GM21528 (cell line): ENCODE data around the gene KMT2A.
"Not testable (repeated sequence)": the region's sequence is repeated elsewhere in the genome, so short reads cannot be mapped to it uniquely, and the experiment has no call there.

Experiments
- ATAC-seq: cut with Tn5 transposase; IDR thresholded peaks from one replicate; pipeline ENCODE4 v1.9.1; 2021; ENCODE audit warnings: mild to moderate bottlenecking, moderate library complexity; ENCODE audit not compliant: unreplicated experiment, low FRiP score

The KMT2A gene

DNA sequence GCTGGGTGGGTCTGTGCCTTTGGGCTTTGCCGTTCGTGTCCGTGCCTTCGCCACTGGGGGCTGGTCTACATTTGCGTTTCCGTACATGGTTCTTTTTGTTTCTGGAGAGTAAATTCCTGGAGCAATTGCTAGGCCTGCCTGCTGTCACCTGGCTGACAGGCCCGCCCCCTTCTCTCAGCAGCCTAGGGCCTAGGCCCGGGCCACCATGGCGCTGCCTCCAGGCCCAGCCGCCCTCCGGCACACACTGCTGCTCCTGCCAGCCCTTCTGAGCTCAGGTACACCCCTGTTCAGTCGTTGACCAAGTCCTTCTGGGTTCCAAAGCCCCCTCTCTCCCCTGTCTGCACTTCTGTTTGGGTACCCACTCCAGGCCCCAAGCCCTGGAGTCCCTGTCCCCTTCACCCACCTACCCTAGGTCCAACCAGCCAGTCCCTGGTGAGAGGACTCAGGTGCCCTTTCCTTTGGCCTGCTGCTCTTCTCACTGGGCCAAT lies 95.3 kb downstream of the KMT2A start:
- no peak for ATAC-seq

DNA sequence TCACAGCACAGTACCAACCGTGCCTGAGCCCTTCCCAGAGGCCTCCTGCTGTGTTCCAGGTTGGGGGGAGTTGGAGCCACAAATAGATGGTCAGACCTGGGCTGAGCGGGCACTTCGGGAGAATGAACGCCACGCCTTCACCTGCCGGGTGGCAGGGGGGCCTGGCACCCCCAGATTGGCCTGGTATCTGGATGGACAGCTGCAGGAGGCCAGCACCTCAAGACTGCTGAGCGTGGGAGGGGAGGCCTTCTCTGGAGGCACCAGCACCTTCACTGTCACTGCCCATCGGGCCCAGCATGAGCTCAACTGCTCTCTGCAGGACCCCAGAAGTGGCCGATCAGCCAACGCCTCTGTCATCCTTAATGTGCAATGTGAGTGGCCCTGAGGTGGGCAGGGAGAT lies 95.8 kb downstream of the KMT2A start:
- no peak for ATAC-seq

DNA sequence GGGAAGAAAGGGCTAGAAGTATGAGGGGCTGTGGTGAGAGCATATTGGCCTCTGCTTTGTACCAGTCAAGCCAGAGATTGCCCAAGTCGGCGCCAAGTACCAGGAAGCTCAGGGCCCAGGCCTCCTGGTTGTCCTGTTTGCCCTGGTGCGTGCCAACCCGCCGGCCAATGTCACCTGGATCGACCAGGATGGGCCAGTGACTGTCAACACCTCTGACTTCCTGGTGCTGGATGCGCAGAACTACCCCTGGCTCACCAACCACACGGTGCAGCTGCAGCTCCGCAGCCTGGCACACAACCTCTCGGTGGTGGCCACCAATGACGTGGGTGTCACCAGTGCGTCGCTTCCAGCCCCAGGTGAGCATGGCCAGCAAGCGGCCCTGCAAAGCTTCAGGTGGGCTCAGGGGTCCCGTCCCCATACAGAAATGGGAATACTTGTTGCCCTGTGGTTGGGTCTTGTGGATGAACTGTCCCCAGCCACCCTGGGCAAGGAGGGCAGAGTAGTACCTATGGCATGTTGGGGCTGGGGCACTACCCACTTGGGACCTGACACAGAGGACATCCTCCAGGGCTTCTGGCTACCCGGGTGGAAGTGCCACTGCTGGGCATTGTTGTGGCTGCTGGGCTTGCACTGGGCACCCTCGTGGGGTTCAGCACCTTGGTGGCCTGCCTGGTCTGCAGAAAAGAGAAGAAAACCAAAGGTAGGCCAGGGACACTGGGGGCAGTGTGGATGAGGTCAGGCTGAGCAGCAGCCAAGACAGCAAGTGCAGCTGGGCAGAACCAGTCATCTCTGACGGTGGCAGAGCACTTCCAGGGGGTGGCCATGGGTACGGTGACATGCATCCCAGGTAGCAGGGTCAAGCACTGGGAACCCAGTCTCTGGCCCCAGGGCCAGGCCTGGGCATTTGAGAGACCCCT lies 96.8 kb downstream of the KMT2A start:
- ATAC-seq = no peak

DNA sequence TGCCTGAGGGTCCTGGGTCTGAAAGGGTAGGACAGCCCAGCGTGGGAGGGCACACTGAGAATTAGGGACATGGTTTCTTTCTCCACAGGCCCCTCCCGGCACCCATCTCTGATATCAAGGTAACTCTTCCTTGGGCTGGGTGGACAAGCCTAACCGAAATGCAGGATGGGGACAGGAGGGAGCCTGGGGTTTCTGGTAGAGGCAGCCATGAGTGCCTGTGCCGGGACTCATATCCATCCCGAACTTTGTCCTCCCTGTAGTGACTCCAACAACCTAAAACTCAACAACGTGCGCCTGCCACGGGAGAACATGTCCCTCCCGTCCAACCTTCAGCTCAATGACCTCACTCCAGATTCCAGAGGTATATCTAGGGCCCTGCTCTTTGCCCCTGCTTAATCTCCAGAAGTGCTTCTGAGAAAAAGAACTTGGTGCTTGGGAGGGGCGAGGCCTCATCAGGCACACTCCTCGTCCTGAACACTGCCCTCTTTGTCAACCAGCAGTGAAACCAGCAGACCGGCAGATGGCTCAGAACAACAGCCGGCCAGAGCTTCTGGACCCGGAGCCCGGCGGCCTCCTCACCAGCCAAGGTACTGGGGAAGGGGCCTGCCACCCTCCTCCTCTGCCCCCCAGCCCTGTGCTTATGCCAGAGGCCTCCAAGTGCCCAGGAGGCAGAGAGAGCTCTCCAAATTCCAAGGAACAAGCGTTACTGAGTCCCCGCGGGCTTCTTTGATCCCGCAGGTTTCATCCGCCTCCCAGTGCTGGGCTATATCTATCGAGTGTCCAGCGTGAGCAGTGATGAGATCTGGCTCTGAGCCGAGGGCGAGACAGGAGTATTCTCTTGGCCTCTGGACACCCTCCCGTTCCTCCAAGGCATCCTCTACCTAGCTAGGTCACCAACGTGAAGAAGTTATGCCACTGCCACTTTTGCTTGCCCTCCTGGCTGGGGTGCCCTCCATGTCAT lies 97.8 kb downstream of the KMT2A start:
- ATAC-seq = no peak

DNA sequence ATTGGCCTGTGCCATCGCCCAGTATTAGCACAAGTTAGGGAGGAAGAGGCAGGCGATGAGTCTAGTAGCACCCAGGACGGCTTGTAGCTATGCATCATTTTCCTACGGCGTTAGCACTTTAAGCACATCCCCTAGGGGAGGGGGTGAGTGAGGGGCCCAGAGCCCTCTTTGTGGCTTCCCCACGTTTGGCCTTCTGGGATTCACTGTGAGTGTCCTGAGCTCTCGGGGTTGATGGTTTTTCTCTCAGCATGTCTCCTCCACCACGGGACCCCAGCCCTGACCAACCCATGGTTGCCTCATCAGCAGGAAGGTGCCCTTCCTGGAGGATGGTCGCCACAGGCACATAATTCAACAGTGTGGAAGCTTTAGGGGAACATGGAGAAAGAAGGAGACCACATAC lies 99.0 kb downstream of the KMT2A start:
- ATAC-seq = no peak

DNA sequence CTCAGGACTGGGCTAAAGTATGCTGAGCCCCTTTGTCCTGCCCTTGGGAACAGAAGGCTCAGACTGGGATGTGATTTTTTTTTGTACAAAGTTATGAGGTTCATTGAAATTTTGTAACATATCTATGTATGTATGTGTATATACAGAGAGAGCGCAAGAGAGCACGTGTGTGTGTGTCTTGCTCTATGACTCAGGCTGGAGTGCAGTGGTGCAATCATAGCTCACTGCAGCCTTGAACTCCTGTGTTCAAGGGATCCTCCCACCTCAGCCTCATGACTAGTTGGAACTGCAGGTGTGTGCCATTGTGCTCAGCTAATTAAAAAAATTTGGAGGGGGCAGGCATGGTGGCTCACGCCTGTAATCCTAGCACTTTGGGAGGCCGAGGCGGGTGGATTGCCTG lies 100.4 kb downstream of the KMT2A start:
- no peak for ATAC-seq

DNA sequence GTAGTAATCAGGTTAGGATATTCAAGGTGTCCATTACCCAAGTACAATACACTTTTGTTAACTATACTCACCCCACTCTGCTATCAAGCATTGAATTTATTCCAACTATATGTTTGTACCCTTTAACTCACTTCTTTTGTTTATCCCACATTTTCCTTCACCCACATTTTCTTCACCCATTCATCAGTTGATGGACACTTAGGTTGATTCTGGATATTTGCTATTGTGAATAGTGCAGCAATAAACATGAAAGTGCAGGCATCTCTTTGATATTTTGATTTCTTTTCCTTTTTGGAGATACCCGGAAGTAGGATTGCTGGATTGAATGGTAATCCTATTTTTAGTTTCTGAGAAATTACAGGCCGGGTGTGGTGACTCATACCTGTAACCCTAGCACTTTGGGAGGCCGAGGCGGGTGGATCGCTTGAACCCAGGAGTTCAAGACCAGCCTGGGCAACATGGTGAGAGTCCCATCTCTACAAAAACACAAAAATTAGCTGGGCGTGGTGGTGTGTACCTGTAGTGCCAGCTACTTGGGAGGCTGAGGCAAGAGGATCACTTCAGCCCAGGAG lies 101.2 kb downstream of the KMT2A start:
- ATAC-seq = no peak

DNA sequence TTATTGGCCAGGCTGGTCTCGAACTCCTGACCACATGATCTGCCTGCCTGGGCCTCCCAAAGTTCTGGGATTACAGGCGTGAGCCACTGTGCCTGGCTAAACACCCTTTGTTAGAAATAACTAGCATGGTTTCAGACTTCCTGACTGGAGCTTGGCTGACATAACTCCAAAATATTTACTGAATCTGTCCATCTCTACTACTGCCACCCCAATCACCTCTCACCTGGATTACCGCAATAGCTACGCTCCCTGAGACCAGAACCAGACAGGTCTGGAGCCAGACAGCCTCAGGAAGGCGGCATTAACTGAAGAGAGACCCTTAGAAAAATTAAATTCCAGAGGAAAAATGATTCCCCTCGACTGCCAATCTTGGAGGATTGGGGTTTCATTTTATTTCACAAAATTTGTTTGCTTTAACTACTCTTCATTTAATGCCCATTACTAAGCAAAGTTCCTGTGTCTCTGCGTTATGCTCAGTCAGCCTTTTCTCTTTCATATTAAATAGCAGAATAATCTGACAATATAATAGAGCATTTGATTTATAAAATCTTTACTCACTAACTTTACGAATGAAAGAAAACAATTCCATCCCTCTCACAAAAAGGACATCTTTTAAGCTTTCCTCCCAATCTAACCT lies 107.8 kb downstream of the KMT2A start:
- ATAC-seq = no peak

DNA sequence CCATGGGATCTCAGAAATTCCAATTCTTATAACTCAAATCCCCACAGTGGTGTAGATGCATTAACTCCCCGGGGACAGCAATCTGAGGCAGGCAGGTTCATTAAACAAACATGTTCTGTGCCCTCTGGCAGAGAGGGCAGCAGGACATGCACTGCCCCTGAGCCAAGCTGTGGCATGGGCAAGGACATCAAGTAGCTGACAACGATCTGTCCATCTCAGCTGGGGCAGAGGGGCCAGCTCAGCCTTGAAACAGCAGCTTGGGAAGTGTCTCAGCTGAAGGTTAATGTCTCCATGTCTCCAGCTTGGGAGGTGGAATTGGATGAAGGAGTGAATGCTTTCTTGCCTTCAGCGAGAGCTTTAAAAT lies 108.3 kb downstream of the KMT2A start:
- no peak for ATAC-seq

DNA sequence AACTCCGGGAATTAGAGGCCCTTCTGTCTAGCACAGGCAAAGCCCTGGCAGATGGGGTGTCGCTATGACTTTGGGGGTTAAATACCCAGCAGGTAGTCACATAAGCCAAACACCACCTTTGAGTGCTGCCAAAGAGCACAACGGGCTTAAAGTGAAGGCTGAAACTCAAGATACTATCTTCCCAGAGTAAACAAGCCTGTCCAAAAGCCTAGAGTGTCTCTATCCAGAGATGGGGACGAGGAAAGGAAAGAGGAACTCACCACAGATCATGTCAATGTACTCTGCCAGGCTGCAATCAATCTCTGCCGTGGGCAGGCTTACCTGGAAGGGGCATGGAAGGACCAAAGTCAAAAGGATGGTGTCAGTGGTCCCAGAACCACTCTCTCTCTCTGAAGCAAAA lies 109.2 kb downstream of the KMT2A start:
- ATAC-seq = no peak

DNA sequence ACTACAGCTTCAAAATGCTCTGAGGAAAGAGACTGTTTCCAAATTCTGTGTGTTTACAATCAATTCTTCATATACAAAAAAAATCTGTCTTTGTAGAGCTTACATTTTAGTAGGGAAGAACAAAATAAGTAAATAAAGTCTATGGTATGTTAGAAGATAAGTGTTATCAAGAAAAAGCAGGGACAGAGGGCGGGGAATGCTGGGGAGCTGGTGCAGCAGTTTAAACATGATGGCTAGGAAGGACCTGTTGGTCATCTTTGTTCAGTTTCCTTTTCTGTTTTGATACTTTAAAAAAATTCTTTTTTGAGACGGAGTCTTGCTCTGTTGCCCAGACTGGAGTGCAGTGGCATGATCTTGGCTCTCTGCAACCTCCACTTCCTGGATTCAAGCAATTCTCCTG lies 110.8 kb downstream of the KMT2A start:
- ATAC-seq = no peak

DNA sequence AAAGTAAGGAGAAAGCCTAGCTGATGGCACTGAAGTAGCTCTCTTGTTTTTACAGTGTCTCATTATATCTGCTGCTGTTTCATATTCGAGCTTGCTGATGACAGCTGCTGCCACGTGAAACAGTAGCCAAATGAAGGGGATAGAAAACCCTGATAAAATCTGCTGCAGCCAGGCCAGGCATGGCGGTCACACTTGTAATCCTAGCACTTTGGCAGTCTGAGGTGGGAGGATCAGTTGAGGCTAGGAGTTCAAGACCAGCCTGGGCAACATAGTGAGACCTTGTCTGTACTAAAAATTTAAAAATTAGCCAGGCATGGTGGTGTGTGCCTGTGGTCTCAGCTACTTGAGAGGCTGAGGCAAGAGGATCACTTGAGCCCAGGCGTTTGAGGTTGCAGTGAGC lies 116.0 kb downstream of the KMT2A start:
- ATAC-seq = no peak

DNA sequence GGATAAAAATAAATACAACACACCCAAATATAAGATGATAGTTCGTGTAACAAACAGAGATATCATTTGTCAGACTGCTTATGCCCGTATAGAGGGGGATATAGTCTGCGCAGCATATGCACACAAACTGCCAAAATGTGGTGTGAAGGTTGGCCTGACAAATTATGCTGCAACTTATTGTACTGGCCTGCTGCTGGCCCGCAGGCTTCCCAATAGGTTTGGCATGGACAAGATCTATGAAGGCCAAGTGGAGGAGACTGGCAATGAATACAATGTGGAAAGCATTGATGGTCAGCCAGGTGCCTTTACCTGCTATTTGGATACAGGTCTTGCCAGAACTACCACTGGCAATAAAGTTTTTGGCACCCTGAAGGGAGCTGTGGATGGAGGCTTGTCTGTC lies 124.5 kb downstream of the KMT2A start:
- ATAC-seq = no peak

DNA sequence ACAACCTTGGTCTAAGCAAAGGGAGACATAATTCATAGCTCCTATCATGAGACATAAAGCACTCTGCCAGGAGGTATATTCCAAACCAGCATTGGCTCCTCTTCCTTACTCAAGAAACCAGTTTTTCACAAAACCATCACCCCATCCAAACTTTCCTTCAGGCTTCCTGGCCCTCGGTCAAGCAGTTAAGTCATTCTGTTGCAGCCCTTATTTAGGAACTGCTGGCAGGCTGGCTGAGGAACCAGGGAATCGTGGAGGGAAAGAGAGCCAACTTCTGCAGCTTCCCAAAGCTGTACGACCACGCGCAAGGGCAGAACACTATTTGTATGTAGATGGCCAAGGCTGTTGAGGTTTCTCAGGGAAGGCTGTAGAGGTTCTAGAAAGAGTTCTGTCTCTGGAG lies 128.8 kb downstream of the KMT2A start:
- no peak for ATAC-seq

DNA sequence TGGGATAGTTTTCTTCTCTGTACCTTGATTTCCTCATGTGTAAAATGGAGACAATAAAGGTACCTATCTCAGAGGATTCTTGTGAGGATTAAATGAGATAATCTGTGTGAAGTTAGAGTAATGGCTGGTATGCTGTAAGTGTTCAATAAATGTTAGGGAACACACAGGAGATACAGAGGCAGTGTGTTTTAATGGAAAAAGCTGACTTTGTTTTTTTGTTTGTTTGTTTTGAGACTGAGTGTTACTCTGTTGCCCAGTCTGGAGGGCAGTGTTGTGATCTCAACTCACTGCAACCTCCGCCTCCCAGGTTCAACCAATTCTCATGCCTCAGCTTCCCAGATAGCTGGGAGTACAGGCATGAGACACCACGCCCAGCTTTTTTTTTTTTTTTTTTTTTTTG lies 133.4 kb downstream of the KMT2A start:
- ATAC-seq = no peak

DNA sequence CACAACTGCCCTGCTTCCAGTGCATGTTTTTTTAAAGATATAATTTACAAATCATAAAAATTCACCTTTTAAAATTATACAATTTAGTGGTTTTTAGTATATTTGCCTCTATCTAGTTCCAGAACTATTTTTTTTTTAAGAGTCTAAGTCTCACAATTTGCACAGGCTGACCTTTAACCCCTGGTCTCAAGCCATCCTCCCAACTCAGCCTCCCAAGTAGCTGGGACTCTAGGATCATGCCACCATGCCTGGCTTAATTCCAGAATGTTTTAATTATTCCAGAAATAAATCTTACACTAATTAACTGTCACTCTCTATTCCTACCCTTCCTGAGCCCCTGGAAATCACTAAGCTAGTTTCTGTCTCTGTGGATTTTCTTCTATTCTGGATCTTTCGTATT lies 134.5 kb downstream of the KMT2A start:
- ATAC-seq = no peak

DNA sequence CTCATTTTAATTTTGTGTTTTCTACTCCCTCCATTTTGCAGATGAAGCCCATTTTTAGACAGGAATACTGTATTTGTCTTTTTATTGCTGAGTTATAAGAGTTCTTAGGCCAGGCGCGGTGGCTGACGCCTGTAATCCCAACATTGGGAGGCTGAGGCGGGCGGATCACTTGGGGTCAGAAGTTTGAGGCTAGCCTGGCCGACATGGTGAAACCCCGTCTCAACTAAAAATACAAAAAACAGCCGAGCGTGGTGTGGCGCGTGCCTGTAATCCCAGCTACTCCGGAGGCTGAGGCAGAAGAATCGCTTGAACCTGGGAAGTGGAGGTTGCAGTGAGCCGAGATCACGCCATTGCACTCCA lies 135.4 kb downstream of the KMT2A start:
- not testable (repeated sequence) for ATAC-seq

DNA sequence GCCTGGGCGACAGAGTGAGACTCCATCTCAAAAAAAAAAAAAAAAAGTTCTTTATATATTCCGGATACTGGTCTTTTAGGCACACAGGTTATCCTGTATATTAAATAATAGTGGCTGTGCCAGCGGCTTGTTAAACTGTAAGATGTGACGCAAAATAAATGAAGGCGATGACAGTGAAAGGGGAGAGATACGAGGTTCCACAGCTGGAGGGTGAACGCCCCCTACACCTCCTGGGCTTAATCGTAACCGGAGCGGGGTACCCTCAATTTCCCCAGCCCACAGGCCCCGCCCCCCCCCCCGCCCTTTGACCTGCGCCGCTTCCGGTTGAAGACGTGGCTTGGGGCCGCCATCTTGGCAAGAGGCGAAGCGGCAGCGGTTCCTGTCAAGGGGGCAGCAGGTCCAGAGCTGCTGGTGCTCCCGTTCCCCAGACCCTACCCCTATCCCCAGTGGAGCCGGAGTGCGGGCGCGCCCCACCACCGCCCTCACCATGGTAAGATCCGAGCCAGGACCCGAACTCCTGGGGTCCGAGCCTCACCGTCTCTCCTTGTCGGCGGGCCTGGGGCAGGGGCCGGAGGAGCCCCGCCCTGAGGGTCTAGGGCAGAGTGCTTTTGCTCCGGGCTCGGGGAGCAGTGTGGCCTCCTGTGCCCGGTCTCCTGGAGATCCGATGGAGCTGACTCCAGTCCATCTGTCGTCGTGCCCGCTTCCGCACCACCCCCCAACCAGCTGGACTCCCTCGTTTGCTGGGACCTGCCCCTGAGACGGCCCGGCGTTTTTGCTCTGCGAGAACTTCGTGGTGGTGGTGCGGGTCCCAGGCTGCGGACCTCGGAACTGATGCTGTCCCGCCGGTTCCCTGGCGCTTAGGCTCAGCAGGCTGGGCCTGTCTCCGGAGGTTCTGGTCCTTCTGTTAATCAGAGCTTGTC lies 136.0 kb downstream of the KMT2A start, which contains the start of gene ARCN1:
TSS of gene ARCN1 (plus strand) at position 349 of the 920 bp plus-strand sequence. CDS start at position 488, 139 bp downstream.
- peak; percentile 72 for ATAC-seq

DNA sequence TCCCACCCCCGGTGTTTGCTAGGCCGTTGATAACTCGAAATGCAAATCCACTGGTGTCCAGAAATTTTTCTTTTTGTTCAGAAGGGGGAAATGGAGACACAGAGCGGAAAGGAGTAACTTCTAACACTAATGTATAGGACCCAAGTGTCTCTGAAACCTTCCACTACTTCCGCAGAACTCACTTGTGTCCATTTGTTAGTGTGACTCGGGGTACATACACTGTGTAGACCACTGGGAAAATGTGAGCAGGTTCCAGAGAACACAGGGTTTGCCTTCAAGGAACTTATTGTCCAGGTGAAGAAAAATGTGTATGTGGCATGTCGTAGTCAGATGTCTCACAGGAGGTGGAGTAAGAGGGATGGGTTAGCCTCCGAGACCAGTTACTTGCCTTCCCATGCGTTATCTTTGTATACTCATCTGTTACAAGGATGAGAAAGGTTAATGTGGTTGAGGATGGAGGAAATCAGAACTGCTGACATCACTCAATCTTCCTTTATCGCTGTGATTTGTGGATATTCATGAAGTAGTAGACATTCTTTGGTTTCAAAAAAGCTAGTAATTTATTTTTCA lies 136.8 kb downstream of the KMT2A start:
- peak; percentile 24 for ATAC-seq
